Measurements from ENCODE around the gene PIEZO2. TPM values are rescaled to one million over a fixed set of nuclear protein-coding genes. Genes with fewer than 3 reads are reported as not detected.

Gene PIEZO2
- total and polyA plus RNA-seq, 2 of the 8 experiments (the other 6 are each of a cell fraction or from before 2014, with no cell fraction given) = 4.7 to 16.5 TPM

DNA sequence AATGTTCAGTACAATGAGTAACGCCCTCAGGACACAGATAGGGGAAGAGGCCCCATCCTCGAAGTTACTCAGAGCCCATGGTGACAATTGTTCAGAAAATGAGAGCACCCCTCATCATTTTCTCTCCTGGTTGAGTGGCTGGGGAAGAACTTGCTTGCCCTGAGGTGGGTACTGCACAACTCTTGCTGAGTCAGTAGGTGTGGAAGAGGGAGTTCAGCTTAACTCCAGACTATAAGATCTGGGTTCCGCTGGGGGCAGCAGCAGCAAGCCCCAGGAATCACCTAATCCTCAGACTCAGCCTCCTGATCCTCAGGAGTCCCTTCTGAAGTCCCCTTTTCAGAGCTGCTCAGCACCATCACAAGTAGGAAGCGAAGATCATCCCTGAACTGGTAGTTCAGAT, 123.7 kb downstream of the PIEZO2 start:
- CTCF ChIA-PET (ENCODE audit: partially characterized antibody) = interaction anchor here (1.0 kb wide), 1 partner anchor 21 kb away, joined by 3 read pairs; no protein-coding TSS in a partner anchor
- Histone ChIP-seq H3K23me2 (ENCODE audit: low read depth, low read length) (no peaks in the 10 kb centered on the region), H4K8ac (ENCODE audit: extremely low read depth, insufficient read depth, low read length) (no peak overlapping the region), H3K18ac (ENCODE audit: extremely low read depth, low read length) (no peak overlapping the region), H3K9ac (replicated peaks in 1 of 4; ENCODE audit: extremely low read depth in 1 of 4, low read depth in 3 of 4, low read length in 3 of 4) (no peak overlapping the region), H3K23ac (ENCODE audit: insufficient read length) (no peak overlapping the region), H3K27ac (ENCODE audit: low read depth, low read length) (no peak overlapping the region), H3K79me2 (ENCODE audit: control insufficient read depth in 1 of 2, insufficient read depth in 2 of 2, low read length in 2 of 2) (no peaks in the 10 kb centered on the region), H3K9me3 (ENCODE audit: insufficient read depth in 2 of 2, low read depth in 1 of 2, low read length in 1 of 2) (peaks cover 0 to 8% of the 10 kb centered on the region in 2 experiments; a peak in 1 of 4 replicates), H2BK5ac (ENCODE audit: low read depth, low read length) (no peak overlapping the region), H2AFZ (ENCODE audit: low read length) (no peak overlapping the region), H2BK12ac (ENCODE audit: low read depth, low read length) (no peak overlapping the region), H4K91ac (replicated peaks; ENCODE audit: insufficient read length, low read length) (no peak overlapping the region), H2BK15ac (ENCODE audit: low read length) (no peak overlapping the region), H2AK5ac (ENCODE audit: low read depth, low read length) (no peak overlapping the region), H3K4ac (replicated peaks; ENCODE audit: insufficient read length, low read depth, low read length) (no peak overlapping the region), H3K4me3 (ENCODE audit: extremely low read depth in 1 of 4, insufficient read depth in 2 of 4, low read depth in 3 of 4, low read length in 4 of 4) (no peak overlapping the region), H3K56ac (replicated peaks; ENCODE audit: insufficient read length, low read depth, low read length) (no peak overlapping the region), H3K27me3 (replicated peaks in 1 of 4; ENCODE audit: control insufficient read depth in 3 of 4, extremely low read depth in 1 of 4, insufficient read depth in 3 of 4, low read length in 3 of 4) (no peaks in the 10 kb centered on the region), H3K4me1 (replicated peaks in 1 of 4; ENCODE audit: control insufficient read depth in 3 of 4, insufficient read depth in 4 of 4, low read length in 3 of 4) (peaks cover 0 to 3% (median 0%) of the 10 kb centered on the region in 4 experiments; a peak in 1 of 7 replicates), H4K5ac (ENCODE audit: insufficient read length, low read depth, low read length) (no peak overlapping the region), H4K20me1 (replicated peaks in 1 of 2; ENCODE audit: control insufficient read depth in 1 of 2, insufficient read depth in 2 of 2, low read length in 2 of 2) (no peaks in the 10 kb centered on the region), H3K36me3 (ENCODE audit: control insufficient read depth in 2 of 4, insufficient read depth in 4 of 4, low read length in 3 of 4) (no peaks in the 10 kb centered on the region), H2BK120ac (replicated peaks; ENCODE audit: low read depth, low read length) (no peak overlapping the region), H3K79me1 (ENCODE audit: low read depth, low read length) (no peaks in the 10 kb centered on the region), H3K4me2 (ENCODE audit: insufficient read depth in 1 of 2, low read depth in 2 of 2, low read length in 2 of 2) (no peak overlapping the region), H2BK20ac (ENCODE audit: low read length) (no peak overlapping the region), H3K14ac (ENCODE audit: insufficient read length) (no peak overlapping the region)
- DNase-seq (ENCODE audit: low read depth in 1 of 2, low spot score in 2 of 2) (no peak), FAIRE-seq (no peak)
- WGBS, 2 experiments (ENCODE audit: extremely low coverage in 1 of 2, insufficient coverage in 1 of 2, insufficient read length in 1 of 2, insufficient replicate concordance in 2 of 2, low coverage in 1 of 2, low lambda C conversion rate in 2 of 2, missing lambda C conversion rate in 1 of 2) = 89% methylated on average over 4 of the region's 4 CpGs; no CpG with 5 or more reads in 1 of the 2 experiments
- POLR2A ChIA-PET (ENCODE audit: partially characterized antibody) = no interaction called here
- no peak for TF ChIP-seq NRF1 (IDR thresholded peaks at IDR 0.05; ENCODE audit: low read depth, low read length)
- TF ChIP-seq GABPA (IDR thresholded peaks at IDR 0.05; ENCODE audit: borderline replicate concordance, insufficient read depth, low read length) = no peak
- no peak for TF ChIP-seq RNF2 (IDR thresholded peaks at IDR 0.05; ENCODE audit: borderline replicate concordance, low read depth, low read length, missing control alignments, poor library complexity, severe bottlenecking)
- TF ChIP-seq, protein P1, sequence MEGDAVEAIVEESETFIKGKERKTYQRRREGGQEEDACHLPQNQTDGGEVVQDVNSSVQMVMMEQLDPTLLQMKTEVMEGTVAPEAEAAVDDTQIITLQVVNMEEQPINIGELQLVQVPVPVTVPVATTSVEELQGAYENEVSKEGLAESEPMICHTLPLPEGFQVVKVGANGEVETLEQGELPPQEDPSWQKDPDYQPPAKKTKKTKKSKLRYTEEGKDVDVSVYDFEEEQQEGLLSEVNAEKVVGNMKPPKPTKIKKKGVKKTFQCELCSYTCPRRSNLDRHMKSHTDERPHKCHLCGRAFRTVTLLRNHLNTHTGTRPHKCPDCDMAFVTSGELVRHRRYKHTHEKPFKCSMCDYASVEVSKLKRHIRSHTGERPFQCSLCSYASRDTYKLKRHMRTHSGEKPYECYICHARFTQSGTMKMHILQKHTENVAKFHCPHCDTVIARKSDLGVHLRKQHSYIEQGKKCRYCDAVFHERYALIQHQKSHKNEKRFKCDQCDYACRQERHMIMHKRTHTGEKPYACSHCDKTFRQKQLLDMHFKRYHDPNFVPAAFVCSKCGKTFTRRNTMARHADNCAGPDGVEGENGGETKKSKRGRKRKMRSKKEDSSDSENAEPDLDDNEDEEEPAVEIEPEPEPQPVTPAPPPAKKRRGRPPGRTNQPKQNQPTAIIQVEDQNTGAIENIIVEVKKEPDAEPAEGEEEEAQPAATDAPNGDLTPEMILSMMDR (IDR thresholded peaks at IDR 0.05; ENCODE audit: control extremely low read depth in 1 of 3, insufficient read depth in 1 of 3, low read depth in 1 of 3, low read length in 3 of 3) = no peak
- TF ChIP-seq SRF (IDR thresholded peaks at IDR 0.05; ENCODE audit: low read depth, low read length) = no peak
- TF ChIP-seq PHF8 (conservative IDR thresholded peaks at IDR 0.05; ENCODE audit: low read depth, low read length) = no peak
- TF ChIP-seq JUND (IDR thresholded peaks at IDR 0.05; ENCODE audit: low read length) = no peak
- TF ChIP-seq SP4 (IDR thresholded peaks at IDR 0.05; ENCODE audit: low read length) = no peak
- no peak for TF ChIP-seq EP300 (IDR thresholded peaks at IDR 0.05; ENCODE audit: borderline replicate concordance in 1 of 2, low read depth in 2 of 2, low read length in 2 of 2)
- TF ChIP-seq TBP (IDR thresholded peaks at IDR 0.05; ENCODE audit: low read depth, low read length) = no peak
- no peak for TF ChIP-seq RXRA (IDR thresholded peaks at IDR 0.05; ENCODE audit: insufficient read depth, low read depth, low read length)
